GM19328 (cell line): ENCODE measurements around the gene ZNF668.

Source experiments
- ATAC-seq: cut with Tn5 transposase; IDR thresholded peaks from one replicate; pipeline ENCODE4 v1.9.1; 2021; ENCODE audit warnings: mild to moderate bottlenecking, moderate library complexity; ENCODE audit not compliant: unreplicated experiment

ZNF668 gene

GRCh38 chr16:31081428-31082351, 7.7 kb upstream of the ZNF668 start:
- no peak for ATAC-seq

GRCh38 chr16:31080756-31081419, 6.8 kb upstream of the ZNF668 start:
- ATAC-seq, result no peak

GRCh38 chr16:31080035-31080629, 6.1 kb upstream of the ZNF668 start:
- ATAC-seq, result no peak

GRCh38 chr16:31079342-31079944, 5.4 kb upstream of the ZNF668 start:
- ATAC-seq, result no peak

- ATAC-seq, result no peak
Measured at GRCh38 chr16:31078597-31079341, 4.7 kb upstream of the ZNF668 start.

- ATAC-seq, result no peak
Measured at GRCh38 chr16:31077592-31078396, 3.8 kb upstream of the ZNF668 start.

- ATAC-seq, result no peak
Measured at GRCh38 chr16:31077024-31077423, 3.0 kb upstream of the ZNF668 start.

- ATAC-seq, result no peak
Measured at GRCh38 chr16:31076319-31076718, 2.3 kb upstream of the ZNF668 start.

GRCh38 chr16:31074814-31075183, 759 bp upstream of the ZNF668 start:
- no peak for ATAC-seq

GRCh38 chr16:31073142-31073969, 684 bp downstream of the ZNF668 start:
- ATAC-seq, result peak; percentile 53

- ATAC-seq, result no peak
Measured at GRCh38 chr16:31072540-31073141, 1.4 kb downstream of the ZNF668 start.

GRCh38 chr16:31071861-31072260, 2.2 kb downstream of the ZNF668 start:
- no peak for ATAC-seq

- no peak for ATAC-seq
Measured at GRCh38 chr16:31067342-31067741, 6.7 kb downstream of the ZNF668 start.

- no peak for ATAC-seq
Measured at GRCh38 chr16:31064882-31065461, 9.1 kb downstream of the ZNF668 start.

GRCh38 chr16:31063843-31064611, 10.0 kb downstream of the ZNF668 start:
- no peak for ATAC-seq

GRCh38 chr16:31063495-31063842, 10.6 kb downstream of the ZNF668 start:
- no peak for ATAC-seq

GRCh38 chr16:31061813-31062440, 12.1 kb downstream of the ZNF668 start:
- no peak for ATAC-seq
